Stimulated activated CD8-positive, alpha-beta memory T cell treated with anti-CD3 and anti-CD28 coated beads, Interleukin-4, amount 100 ng/mL, for 24 hours (primary cell): ENCODE results near the gene CAMK2B.

Source experiments
- DNase-seq: peaks from one replicate; pipeline ENCODE4 v3.0.0-alpha.2; 2020; ENCODE audit warnings: low read depth

Gene CAMK2B

GRCh38 chr7:44229546-44230105, 95.8 kb downstream of the CAMK2B start:
- no peak for DNase-seq

DNA sequence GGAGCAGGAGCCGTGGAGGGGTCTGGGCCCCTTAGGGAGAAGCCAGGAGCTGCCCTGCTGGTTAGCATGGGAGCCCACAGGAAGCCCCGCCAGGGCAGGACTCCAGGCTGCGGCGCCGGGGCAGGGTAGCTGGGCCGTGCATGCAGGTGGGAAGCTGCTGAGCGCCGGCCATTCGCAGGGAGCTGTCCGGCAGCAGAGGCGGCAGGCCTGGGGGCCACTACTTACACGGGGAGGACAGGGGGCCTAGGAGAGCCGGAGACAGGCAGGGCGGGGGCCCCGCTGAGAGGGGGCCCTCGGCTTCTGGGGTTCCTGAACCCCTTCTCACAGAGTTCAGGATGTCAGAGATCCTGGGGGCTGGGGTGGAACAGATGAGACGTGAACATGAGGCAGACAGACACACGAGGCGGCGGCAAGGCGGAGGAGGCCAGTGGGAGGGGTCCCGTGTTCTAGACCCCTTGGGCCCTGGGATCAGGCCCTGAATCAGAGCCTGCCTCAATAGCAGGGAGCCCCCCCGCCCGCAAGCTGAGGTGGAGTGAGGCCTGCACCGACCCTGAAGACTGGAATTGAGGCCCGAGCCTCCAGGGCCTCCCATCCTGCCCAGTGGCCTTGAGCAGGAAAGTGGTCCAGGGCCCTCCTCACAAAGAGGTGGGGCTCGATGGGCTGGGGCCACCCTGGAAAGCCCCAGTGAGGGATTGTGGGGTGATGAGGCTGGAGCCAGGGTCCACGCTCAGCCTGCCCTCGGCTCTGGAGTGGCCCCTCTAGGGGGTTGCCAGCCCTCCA, 96.6 kb downstream of the CAMK2B start:
- DNase-seq, result no peak

- DNase-seq, result no peak
Observed at GRCh38 chr7:44227911-44228310, 97.5 kb downstream of the CAMK2B start.

GRCh38 chr7:44226396-44226753, 99.0 kb downstream of the CAMK2B start:
- no peak for DNase-seq

GRCh38 chr7:44225566-44226395, 99.6 kb downstream of the CAMK2B start:
- DNase-seq, result no peak

- DNase-seq, result no peak
Observed at GRCh38 chr7:44224974-44225565, 100.3 kb downstream of the CAMK2B start.

DNA sequence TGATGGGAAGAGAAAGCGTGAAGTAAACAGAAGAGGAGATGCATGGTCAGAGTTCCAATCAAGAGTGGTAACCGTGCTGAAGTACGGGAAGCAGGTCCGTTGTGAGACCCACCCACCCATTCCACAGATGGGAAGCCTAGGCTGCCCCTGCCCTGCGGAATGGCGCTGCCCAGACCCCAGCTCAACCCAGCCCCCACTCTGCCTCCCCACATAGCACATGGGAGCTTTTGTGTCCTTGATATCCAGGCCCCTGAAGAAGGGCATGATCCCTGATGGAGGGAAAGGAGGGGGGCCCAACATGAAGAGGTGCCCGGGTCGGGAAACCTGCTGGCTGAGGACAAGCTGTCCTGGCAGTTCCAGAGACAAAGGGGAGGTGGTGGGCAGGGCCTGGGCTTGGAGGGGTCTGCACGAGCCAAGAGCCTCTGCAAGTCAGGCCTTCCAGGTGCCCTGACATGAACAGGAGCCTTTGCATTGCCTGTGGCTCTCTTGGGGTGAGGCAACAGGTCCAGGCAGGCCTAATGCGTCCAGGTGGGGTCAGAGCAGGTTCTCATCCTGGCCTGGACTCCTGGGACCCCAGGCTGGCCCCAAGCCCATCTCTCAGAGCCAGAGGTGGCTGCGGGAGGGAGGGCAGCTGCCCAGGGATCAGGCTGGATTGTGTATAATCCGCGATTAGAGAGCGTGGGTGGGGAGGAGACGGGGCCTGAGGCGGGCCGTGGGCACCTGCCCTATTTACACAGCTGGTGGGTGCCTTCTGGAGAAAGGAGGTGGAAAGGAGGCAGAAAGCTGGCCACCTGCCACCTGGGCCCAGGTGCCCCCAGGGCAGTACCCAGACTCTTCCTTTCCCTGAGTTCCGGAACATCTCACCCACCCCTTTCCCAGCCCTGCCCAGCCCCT, 101.1 kb downstream of the CAMK2B start:
- DNase-seq, result no peak

- DNase-seq, result no peak
Observed at GRCh38 chr7:44223362-44224079, 101.9 kb downstream of the CAMK2B start.

DNA sequence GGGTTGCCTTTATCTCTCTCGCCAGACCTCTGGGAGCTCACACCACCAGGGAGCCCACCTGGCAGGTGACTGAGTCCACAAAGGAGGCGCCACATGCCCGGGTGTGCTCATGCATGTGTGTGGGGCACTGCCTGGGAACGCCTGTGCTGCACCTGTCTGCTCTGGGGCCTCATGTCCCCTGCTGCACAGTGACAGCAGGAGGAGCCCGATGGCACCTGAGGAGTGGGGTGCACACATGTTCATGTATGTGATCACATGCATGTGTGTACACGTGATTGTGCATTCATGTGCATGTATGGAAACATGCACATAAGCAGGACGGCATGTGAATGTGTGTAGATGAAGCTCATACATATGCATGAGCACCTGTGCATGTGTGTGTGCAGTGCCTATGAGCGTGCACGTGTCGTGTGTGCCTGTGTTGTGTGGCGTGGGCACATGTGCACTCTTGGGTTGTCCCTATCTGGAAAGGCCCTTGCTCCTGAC, 102.6 kb downstream of the CAMK2B start:
- DNase-seq, result no peak

- DNase-seq, result no peak
Observed at GRCh38 chr7:44222074-44222473, 103.3 kb downstream of the CAMK2B start.

- DNase-seq, result no peak
Observed at GRCh38 chr7:44221231-44221791, 104.1 kb downstream of the CAMK2B start.

DNA sequence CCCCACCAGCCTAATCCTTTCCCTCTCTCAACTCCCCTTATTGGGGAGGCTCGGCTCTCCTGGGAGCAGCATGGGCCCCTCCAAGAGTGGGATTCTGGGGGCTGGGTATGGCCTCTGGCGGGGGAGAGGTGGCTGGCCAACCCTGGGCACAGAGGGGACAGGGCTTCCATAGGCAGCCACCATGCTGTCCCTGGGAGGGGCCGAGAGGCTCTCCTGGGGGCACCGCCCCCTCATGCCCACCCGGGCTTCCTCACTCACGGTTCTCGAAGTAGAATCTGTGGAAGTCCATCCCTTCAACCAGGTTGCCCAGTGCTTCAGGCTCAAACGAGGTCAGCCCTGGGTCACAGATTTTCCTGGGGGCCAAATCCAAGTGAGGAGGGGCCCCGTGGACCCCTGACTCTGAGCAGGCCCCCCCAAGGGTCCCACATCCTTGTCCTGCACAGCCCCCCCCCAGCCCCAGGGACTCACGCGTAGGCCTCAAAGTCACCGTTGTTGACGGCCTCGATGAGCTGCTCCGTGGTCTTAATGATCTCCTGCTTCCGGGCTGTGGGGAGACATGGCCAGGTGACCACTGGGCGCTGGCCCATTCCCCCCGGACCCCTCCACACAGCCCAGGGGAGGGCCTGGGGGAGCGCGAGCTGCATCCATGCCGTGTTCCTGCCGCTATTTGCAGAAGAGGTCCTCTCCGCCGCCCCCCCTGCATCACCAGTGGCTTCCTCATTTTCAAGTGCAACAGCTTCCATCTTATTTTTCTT, 104.9 kb downstream of the CAMK2B start:
- no peak for DNase-seq

DNA sequence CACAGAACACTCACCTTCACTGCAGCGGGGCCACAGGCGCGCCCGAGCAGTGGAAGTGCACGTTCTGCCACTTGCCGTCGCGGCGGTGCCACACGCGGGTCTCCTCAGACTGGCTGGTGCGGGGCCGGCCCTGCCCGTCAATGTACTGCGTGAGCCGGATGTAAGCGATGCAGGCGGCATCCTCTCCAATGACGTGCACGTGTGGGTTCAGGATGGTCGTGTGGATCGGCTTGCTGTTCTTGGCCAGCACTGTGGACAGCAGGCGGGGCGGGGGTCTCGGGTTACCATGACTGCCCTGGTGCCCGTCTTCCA, 105.4 kb downstream of the CAMK2B start:
- no peak for DNase-seq

- DNase-seq, result no peak
Observed at GRCh38 chr7:44219371-44220045, 105.9 kb downstream of the CAMK2B start.

DNA sequence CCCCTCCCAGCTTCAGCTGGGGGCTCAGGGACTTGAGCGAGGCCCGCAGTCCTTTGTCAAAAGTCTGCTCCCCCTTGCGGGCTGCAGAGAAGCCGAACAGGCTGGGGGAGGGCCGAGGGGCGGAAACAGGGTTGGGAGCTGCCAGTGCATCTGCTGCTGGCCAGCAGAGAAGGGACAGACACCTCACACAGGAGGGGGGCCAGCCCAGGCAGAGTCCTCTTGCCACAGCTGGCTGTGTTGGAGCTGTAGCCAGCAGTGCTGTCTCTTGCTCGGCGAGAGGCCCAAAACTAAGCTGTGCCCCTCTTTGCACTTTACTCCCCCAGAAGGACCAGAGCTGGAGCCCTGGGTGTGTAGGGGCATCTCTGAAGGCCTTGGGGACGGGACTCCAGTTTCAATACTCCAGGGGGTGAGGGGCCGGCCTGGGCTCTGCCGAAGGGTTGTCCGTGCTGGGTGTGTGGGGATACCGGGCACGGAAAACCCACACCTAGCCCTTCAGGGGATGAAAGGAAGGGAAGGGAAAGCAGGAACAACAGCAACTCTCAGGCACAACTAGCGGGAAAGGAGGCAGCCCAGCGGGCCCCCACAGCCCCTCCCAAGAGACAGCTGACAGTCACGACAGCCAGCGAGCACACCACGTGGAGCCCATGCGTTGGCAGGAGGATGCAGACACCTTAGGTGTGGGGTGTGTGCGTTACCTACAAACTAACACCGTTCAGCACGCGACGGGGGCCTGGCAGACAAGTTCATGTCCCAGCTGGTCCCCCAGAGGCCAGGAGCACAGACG, 106.8 kb downstream of the CAMK2B start:
- no peak for DNase-seq

DNA sequence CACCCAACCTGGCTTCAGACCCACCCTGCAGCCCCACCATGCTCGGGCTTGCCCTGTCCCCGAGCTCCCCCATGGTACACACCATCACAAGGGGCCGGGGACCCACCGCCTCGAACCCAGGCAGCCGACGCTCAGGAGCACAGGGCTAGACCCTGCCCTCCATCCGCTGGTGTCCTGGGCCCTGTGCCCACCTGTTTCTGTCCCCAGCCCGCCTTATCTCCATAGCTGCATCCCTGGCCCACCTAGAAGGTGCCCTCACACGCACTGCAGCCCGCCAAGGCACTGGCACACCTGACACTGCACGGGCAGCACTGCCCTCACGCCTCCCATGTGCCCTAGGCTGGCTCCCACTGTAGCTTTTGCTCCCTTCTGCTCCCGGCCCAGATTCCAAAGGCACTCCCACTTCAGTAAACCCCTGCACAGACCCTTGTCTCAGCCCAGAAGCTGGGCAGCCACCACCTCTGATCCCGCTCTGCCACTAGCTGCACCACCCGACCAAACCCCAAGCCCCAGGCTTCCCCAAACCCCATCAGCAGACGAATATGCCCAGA, 107.5 kb downstream of the CAMK2B start:
- no peak for DNase-seq

DNA sequence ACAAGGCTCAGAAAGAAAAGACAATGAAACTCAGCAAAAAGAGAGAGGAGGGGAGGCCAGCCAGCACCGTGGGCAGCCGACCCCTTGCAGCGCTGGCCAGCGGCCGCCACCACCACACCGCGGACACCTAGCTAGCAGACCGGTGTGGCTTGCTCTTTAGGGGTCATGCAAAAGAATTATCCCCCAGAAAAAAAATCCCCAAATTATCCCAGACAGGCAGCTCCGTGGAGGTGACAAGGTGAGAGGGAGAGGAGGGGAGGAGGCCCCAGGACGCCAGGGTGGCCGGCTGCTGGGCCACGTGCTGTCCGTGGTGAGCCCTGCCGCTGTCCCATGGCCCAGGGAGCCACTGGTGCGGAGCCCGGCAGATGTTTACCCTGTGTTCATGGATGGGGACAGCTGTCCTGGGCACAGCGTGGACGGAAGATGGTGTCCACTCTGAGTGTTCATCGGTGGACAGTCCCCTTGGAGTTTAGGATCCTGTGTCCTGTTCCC, 108.1 kb downstream of the CAMK2B start:
- DNase-seq, result no peak
